ENCODE measurements around the gene NTN1. TPM values are rescaled to one million over a fixed set of nuclear protein-coding genes. Genes with fewer than 3 reads are reported as not detected.

Gene NTN1
- total RNA-seq, 1 experiment from 2014 or later: 14.5 TPM

DNA sequence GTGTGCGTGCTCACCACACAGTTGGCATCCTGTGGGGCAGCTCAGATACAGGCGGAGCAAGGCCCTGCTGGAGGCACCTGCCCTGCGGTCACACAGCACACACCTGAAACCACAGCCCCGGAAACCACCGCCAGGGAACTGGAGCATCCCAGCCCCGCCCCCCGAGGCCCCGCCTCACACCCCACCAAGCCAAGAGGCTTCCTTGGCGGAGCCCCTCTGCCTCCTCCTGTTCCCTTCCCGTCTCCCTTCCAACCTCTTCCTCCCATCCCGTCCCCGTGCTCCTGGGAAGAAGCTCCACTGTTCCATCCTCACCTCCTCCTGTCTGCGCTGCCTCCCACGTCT is 205.5 kb downstream of the NTN1 start:
- no peak overlapping the region for H3K4me3 ChIP-seq (ENCODE audit: low read depth in 2 of 2, low read length in 2 of 2)
- no peak overlapping the region for H3K27ac ChIP-seq (ENCODE audit: low read length)
- no peaks in the 10 kb centered on the region for H3K4me1 ChIP-seq (ENCODE audit: control insufficient read depth, insufficient read depth, low read length)
- TF ChIP-seq TCF7L2 (IDR thresholded peaks at IDR 0.05; ENCODE audit: low read depth, low read length) (no peak), SIN3A (IDR thresholded peaks at IDR 0.05; ENCODE audit: borderline replicate concordance, insufficient read depth, low read depth, low read length) (no peak), POLR2AphosphoS5 (IDR thresholded peaks at IDR 0.05; ENCODE audit: low read depth, low read length) (no peak)
- TF ChIP-seq, protein P1, sequence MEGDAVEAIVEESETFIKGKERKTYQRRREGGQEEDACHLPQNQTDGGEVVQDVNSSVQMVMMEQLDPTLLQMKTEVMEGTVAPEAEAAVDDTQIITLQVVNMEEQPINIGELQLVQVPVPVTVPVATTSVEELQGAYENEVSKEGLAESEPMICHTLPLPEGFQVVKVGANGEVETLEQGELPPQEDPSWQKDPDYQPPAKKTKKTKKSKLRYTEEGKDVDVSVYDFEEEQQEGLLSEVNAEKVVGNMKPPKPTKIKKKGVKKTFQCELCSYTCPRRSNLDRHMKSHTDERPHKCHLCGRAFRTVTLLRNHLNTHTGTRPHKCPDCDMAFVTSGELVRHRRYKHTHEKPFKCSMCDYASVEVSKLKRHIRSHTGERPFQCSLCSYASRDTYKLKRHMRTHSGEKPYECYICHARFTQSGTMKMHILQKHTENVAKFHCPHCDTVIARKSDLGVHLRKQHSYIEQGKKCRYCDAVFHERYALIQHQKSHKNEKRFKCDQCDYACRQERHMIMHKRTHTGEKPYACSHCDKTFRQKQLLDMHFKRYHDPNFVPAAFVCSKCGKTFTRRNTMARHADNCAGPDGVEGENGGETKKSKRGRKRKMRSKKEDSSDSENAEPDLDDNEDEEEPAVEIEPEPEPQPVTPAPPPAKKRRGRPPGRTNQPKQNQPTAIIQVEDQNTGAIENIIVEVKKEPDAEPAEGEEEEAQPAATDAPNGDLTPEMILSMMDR (IDR thresholded peaks at IDR 0.05): no peak
- TF ChIP-seq, protein P2, sequence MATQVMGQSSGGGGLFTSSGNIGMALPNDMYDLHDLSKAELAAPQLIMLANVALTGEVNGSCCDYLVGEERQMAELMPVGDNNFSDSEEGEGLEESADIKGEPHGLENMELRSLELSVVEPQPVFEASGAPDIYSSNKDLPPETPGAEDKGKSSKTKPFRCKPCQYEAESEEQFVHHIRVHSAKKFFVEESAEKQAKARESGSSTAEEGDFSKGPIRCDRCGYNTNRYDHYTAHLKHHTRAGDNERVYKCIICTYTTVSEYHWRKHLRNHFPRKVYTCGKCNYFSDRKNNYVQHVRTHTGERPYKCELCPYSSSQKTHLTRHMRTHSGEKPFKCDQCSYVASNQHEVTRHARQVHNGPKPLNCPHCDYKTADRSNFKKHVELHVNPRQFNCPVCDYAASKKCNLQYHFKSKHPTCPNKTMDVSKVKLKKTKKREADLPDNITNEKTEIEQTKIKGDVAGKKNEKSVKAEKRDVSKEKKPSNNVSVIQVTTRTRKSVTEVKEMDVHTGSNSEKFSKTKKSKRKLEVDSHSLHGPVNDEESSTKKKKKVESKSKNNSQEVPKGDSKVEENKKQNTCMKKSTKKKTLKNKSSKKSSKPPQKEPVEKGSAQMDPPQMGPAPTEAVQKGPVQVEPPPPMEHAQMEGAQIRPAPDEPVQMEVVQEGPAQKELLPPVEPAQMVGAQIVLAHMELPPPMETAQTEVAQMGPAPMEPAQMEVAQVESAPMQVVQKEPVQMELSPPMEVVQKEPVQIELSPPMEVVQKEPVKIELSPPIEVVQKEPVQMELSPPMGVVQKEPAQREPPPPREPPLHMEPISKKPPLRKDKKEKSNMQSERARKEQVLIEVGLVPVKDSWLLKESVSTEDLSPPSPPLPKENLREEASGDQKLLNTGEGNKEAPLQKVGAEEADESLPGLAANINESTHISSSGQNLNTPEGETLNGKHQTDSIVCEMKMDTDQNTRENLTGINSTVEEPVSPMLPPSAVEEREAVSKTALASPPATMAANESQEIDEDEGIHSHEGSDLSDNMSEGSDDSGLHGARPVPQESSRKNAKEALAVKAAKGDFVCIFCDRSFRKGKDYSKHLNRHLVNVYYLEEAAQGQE (IDR thresholded peaks at IDR 0.05; ENCODE audit: insufficient read depth in 1 of 2, low read depth in 2 of 2, low read length in 1 of 2): no peak
- ATAC-seq (no peak), DNase-seq (ENCODE audit: low read depth, low spot score) (no peak)
- POLR2A ChIA-PET: no interaction called here
- H3K9me3 ChIP-seq (ENCODE audit: control insufficient read depth, insufficient read depth, low read depth, low read length): no peaks in the 10 kb centered on the region
- CTCF ChIA-PET: no interaction called here
- in situ Hi-C loops (cut with HindIII; ENCODE audit: low pct_unique_long_range_greater_than_20kb, low sequenced_read_pairs) (no loop called here), intact Hi-C loops (cut with micrococcal nuclease; ENCODE audit: unreplicated experiment) (no loop called here)
- BruUV-seq (replicated peaks): no TSS peak
- no peaks in the 10 kb centered on the region for H3K36me3 ChIP-seq (ENCODE audit: control insufficient read depth, insufficient read depth, low read length)
- H3K27me3 ChIP-seq (ENCODE audit: control insufficient read depth, insufficient read depth, low read length): no peaks in the 10 kb centered on the region

GRCh38 chr17:9227819-9228407 is 206.6 kb downstream of the NTN1 start:
- intact Hi-C loops (cut with micrococcal nuclease; ENCODE audit: unreplicated experiment): no loop called here
- Histone ChIP-seq H3K9me3 (ENCODE audit: control insufficient read depth, insufficient read depth, low read depth, low read length) (no peaks in the 10 kb centered on the region), H3K4me1 (ENCODE audit: control insufficient read depth, insufficient read depth, low read length) (no peaks in the 10 kb centered on the region), H3K4me3 (ENCODE audit: low read depth in 2 of 2, low read length in 2 of 2) (no peak overlapping the region), H3K27me3 (ENCODE audit: control insufficient read depth, insufficient read depth, low read length) (no peaks in the 10 kb centered on the region), H3K36me3 (ENCODE audit: control insufficient read depth, insufficient read depth, low read length) (no peaks in the 10 kb centered on the region), H3K27ac (ENCODE audit: low read length) (no peak overlapping the region)
- CTCF ChIA-PET: interaction anchor here (0.6 kb wide), 1 partner anchor 210 kb away, joined by 3 read pairs; no protein-coding TSS in a partner anchor
- no TSS peak for BruUV-seq (replicated peaks)
- TF ChIP-seq POLR2AphosphoS5 (IDR thresholded peaks at IDR 0.05; ENCODE audit: low read depth, low read length) (no peak), SIN3A (IDR thresholded peaks at IDR 0.05; ENCODE audit: borderline replicate concordance, insufficient read depth, low read depth, low read length) (no peak), TCF7L2 (IDR thresholded peaks at IDR 0.05; ENCODE audit: low read depth, low read length) (no peak)
- TF ChIP-seq, protein P2 (IDR thresholded peaks at IDR 0.05; ENCODE audit: insufficient read depth in 1 of 2, low read depth in 2 of 2, low read length in 1 of 2): no peak
- TF ChIP-seq, protein P1 (IDR thresholded peaks at IDR 0.05): no peak
- no peak for ATAC-seq
- POLR2A ChIA-PET: no interaction called here
- in situ Hi-C loops (cut with HindIII; ENCODE audit: low pct_unique_long_range_greater_than_20kb, low sequenced_read_pairs): no loop called here
- DNase-seq (ENCODE audit: low read depth, low spot score): no peak
